ENCODE results near the gene PLCXD3. TPM values are rescaled to one million over a fixed set of nuclear protein-coding genes. Genes with fewer than 3 reads are reported as not detected.

Gene PLCXD3
- polyA plus RNA-seq, 1 donor (not counting 4 experiments of a cell fraction or from before 2014, with no cell fraction given): not detected

GRCh38 chr5:41275813-41276512 is 234.4 kb downstream of the PLCXD3 start:
- no peak overlapping the region for H3K4me2 ChIP-seq (ENCODE audit: control insufficient read depth, extremely low read depth, insufficient read depth, low read depth, low read length)
- no peak overlapping the region for H3K27ac ChIP-seq (ENCODE audit: control insufficient read depth, insufficient read depth, low read length)
- H3K36me3 ChIP-seq (ENCODE audit: control insufficient read depth in 2 of 2, extremely low read depth in 1 of 2, insufficient read depth in 2 of 2, low read length in 2 of 2): no peaks in the 10 kb centered on the region
- H3K79me2 ChIP-seq (ENCODE audit: control insufficient read depth, insufficient read depth, low read length): no peaks in the 10 kb centered on the region
- DNase-seq (ENCODE audit: low read depth, low spot score) (no peak), FAIRE-seq (no peak)
- no peak overlapping the region for H3K4me3 ChIP-seq (ENCODE audit: control insufficient read depth in 2 of 3, extremely low read depth in 1 of 3, insufficient read depth in 2 of 3, low read depth in 1 of 3, low read length in 3 of 3)
- H3K9me3 ChIP-seq (ENCODE audit: control insufficient read depth, low read depth, low read length): no peaks in the 10 kb centered on the region
- dilution Hi-C loops (cut with MboI; ENCODE audit: extremely low pct_ligation_motif_present, low sequenced_read_pairs): no loop called here
- H2AFZ ChIP-seq (ENCODE audit: control insufficient read depth, low read length): no peak overlapping the region
- TF ChIP-seq CTCF (optimal IDR thresholded peaks at IDR 0.05 in 1 of 3, IDR thresholded peaks at IDR 0.05 in 1 of 3, conservative IDR thresholded peaks at IDR 0.05 in 1 of 3; ENCODE audit: extremely low read depth in 1 of 3, insufficient read depth in 2 of 3, low read length in 3 of 3): no peak
- TF ChIP-seq EZH2 (IDR thresholded peaks at IDR 0.05; ENCODE audit: low read length): no peak
- no peak overlapping the region for H3K9ac ChIP-seq (ENCODE audit: control insufficient read depth, extremely low read depth, insufficient read depth, low read length)
- H3K27me3 ChIP-seq (ENCODE audit: control insufficient read depth, extremely low read depth, insufficient read depth, low read length): no peaks in the 10 kb centered on the region
- no peaks in the 10 kb centered on the region for H3K4me1 ChIP-seq (ENCODE audit: control insufficient read depth, extremely low read depth, insufficient read depth, low read length)
- H3K9me1 ChIP-seq (ENCODE audit: control insufficient read depth, extremely low read depth, insufficient read depth, low read length): no peaks in the 10 kb centered on the region
- H4K20me1 ChIP-seq (ENCODE audit: control insufficient read depth, extremely low read depth, insufficient read depth, low read length): no peaks in the 10 kb centered on the region

GRCh38 chr5:41270423-41271251 is 239.8 kb downstream of the PLCXD3 start:
- no peaks in the 10 kb centered on the region for H4K20me1 ChIP-seq (ENCODE audit: control insufficient read depth, extremely low read depth, insufficient read depth, low read length)
- no peak overlapping the region for H3K4me2 ChIP-seq (ENCODE audit: control insufficient read depth, extremely low read depth, insufficient read depth, low read depth, low read length)
- dilution Hi-C loops (cut with MboI; ENCODE audit: extremely low pct_ligation_motif_present, low sequenced_read_pairs): no loop called here
- H3K79me2 ChIP-seq (ENCODE audit: control insufficient read depth, insufficient read depth, low read length): no peaks in the 10 kb centered on the region
- no peaks in the 10 kb centered on the region for H3K4me1 ChIP-seq (ENCODE audit: control insufficient read depth, extremely low read depth, insufficient read depth, low read length)
- no peaks in the 10 kb centered on the region for H3K27me3 ChIP-seq (ENCODE audit: control insufficient read depth, extremely low read depth, insufficient read depth, low read length)
- H3K9me1 ChIP-seq (ENCODE audit: control insufficient read depth, extremely low read depth, insufficient read depth, low read length): no peaks in the 10 kb centered on the region
- H3K4me3 ChIP-seq (ENCODE audit: control insufficient read depth in 2 of 3, extremely low read depth in 1 of 3, insufficient read depth in 2 of 3, low read depth in 1 of 3, low read length in 3 of 3): no peak overlapping the region
- no peaks in the 10 kb centered on the region for H3K36me3 ChIP-seq (ENCODE audit: control insufficient read depth in 2 of 2, extremely low read depth in 1 of 2, insufficient read depth in 2 of 2, low read length in 2 of 2)
- DNase-seq (ENCODE audit: low read depth, low spot score) (no peak), FAIRE-seq (no peak)
- H3K9ac ChIP-seq (ENCODE audit: control insufficient read depth, extremely low read depth, insufficient read depth, low read length): no peak overlapping the region
- no peak overlapping the region for H2AFZ ChIP-seq (ENCODE audit: control insufficient read depth, low read length)
- H3K27ac ChIP-seq (ENCODE audit: control insufficient read depth, insufficient read depth, low read length): no peak overlapping the region
- peak; percentile 38 to 76 (median 62) for TF ChIP-seq CTCF (optimal IDR thresholded peaks at IDR 0.05 in 1 of 3, IDR thresholded peaks at IDR 0.05 in 1 of 3, conservative IDR thresholded peaks at IDR 0.05 in 1 of 3; ENCODE audit: extremely low read depth in 1 of 3, insufficient read depth in 2 of 3, low read length in 3 of 3)
- no peak for TF ChIP-seq EZH2 (IDR thresholded peaks at IDR 0.05; ENCODE audit: low read length)
- H3K9me3 ChIP-seq (ENCODE audit: control insufficient read depth, low read depth, low read length): no peaks in the 10 kb centered on the region
